Lung (tissue), 12 donors: ENCODE data around the gene CCDC68. TPM values are rescaled to one million over a fixed set of nuclear protein-coding genes. Genes with fewer than 3 reads are reported as not detected.

Source experiments
- ATAC-seq: fragments of 200-7000 bp; cut with Tn5 transposase; one replicate; pipeline ENCODE4 v1.9.1; 2020; ENCODE audit warnings: moderate number of reproducible peaks; ENCODE audit not compliant: insufficient read depth, low FRiP score
- DNase-seq, 3 donors: peaks; one replicate each; pipeline ENCODE4 v3.0.0-alpha.2; 2013 to 2017
- H3K27ac ChIP-seq, 2 donors: one replicate each; pipeline ENCODE4 v1.5.1; 2013; ENCODE audit warnings: mild to moderate bottlenecking in 2 of 2, moderate library complexity in 2 of 2, control low read depth in 1 of 2, inconsistent platforms in 1 of 2, low read depth in 1 of 2, low read length in 1 of 2
- H3K27me3 ChIP-seq, 3 donors: one replicate each; pipeline ENCODE4 v1.5.1; 2013; ENCODE audit warnings: low read length in 2 of 3; ENCODE audit not compliant: control insufficient read depth in 3 of 3, insufficient read depth in 3 of 3
- H3K36me3 ChIP-seq, 4 donors: one replicate each; pipeline ENCODE4 v1.5.1; 2013; ENCODE audit warnings: low read length in 4 of 4, mild to moderate bottlenecking in 1 of 4, moderate library complexity in 1 of 4; ENCODE audit not compliant: control insufficient read depth in 4 of 4, insufficient read depth in 4 of 4
- H3K4me1 ChIP-seq, 5 donors: one replicate each; pipeline ENCODE4 v1.5.1; 2013; ENCODE audit warnings: low read length in 5 of 5, mild to moderate bottlenecking in 2 of 5, moderate library complexity in 1 of 5; ENCODE audit not compliant: control insufficient read depth in 5 of 5, insufficient read depth in 5 of 5
- H3K4me3 ChIP-seq: one replicate; pipeline ENCODE4 v1.5.1; 2013; ENCODE audit warnings: mild to moderate bottlenecking, control low read depth, moderate library complexity
- H3K9ac ChIP-seq, 2 donors: one replicate each; pipeline ENCODE4 v1.5.1; 2013; ENCODE audit warnings: low read length in 2 of 2, control low read depth in 1 of 2; ENCODE audit not compliant: insufficient read depth in 1 of 2
- H3K9me3 ChIP-seq, 4 donors: one replicate each; pipeline ENCODE4 v1.5.1; 2013; ENCODE audit warnings: low read length in 3 of 4, mild to moderate bottlenecking in 1 of 4, moderate library complexity in 1 of 4; ENCODE audit not compliant: control insufficient read depth in 4 of 4, insufficient read depth in 3 of 4
- CTCF ChIP-seq: IDR thresholded peaks from 2 replicates; pipeline ENCODE4 v1.5.1; 2012; ENCODE audit warnings: mild to moderate bottlenecking; ENCODE audit errors: control extremely low read depth, extremely low read depth
- WGBS, 2 donors: extraction: QIAGEN DNeasy Blood & Tissue Kit; methylation state at CpG; one replicate each; pipeline ENCODE4 v1.1.7; 2013; 5-methylcytosine and 5-hydroxymethylcytosine counted together
- polyA plus RNA-seq, 2 donors: library from polyadenylated mRNA; stranded (reverse); fragments of 200-250 nt; gene quantifications; one replicate each; pipeline ENCODE4 v1.2.1, GENCODE V29; 2013
- total RNA-seq, 2 donors: library from RNA; depleted of rRNA in 1 of 2; stranded (reverse); fragments of >200 nt in 1 of 2; gene quantifications; one replicate each; pipeline ENCODE4 v1.2.1, GENCODE V29; 2014 to 2021
- donor health status: control.
- donor health status: control.
- donor health status: Bipolar disorder and iron deficiency.
- donor health status: healthy.
- donor health status: DM: yes; HTN: yes; CAD: no.

CCDC68 gene
- total and polyA plus RNA-seq, 4 donors = 6.7 to 90.4 (median 10.1) TPM

- no peaks in the 10 kb centered on the region for H3K27me3 ChIP-seq
- H3K27ac ChIP-seq = peak overlapping the region; percentile 2 to 88
- H3K9me3 ChIP-seq = no peaks in the 10 kb centered on the region
- H3K4me3 ChIP-seq = peak overlapping the region; percentile 24
- ATAC-seq = peak; percentile 51
- peaks cover 3 to 57% (median 21%) of the 10 kb centered on the region in 5 donors for H3K4me1 ChIP-seq
- no peak for TF ChIP-seq CTCF
- H3K36me3 ChIP-seq = peaks cover 0 to 13% (median 2%) of the 10 kb centered on the region in 4 donors
- H3K9ac ChIP-seq = peak overlapping the region in 1 of 2 donors; percentile 98
- WGBS, 2 donors = 2 to 4% methylated on average over 7 of the region's 7 CpGs
- peak; percentile 67 to 86 (median 82) for DNase-seq
Measured at GRCh38 chr18:54946149-54946581, 13.1 kb downstream of the CCDC68 start.

- Histone ChIP-seq H3K9me3 (no peaks in the 10 kb centered on the region), H3K36me3 (peaks cover 0 to 12% (median 3%) of the 10 kb centered on the region in 4 donors), H3K27ac (peak overlapping the region in 1 of 2 donors; percentile 91), H3K27me3 (no peaks in the 10 kb centered on the region), H3K9ac (peak overlapping the region in 1 of 2 donors; percentile 98), H3K4me1 (peaks cover 3 to 57% (median 21%) of the 10 kb centered on the region in 5 donors), H3K4me3 (no peak overlapping the region)
- no peak for ATAC-seq
- 39 to 64% methylated on average over 4 of the region's 4 CpGs for WGBS, 2 donors
- no peak for TF ChIP-seq CTCF
- peak; percentile 41 to 85 (median 83) for DNase-seq
Measured at GRCh38 chr18:54945576-54946125, 13.6 kb downstream of the CCDC68 start.

GRCh38 chr18:54942569-54942968 lies 16.7 kb downstream of the CCDC68 start:
- DNase-seq (no peak), ATAC-seq (no peak)
- H3K27ac ChIP-seq = no peak overlapping the region
- no peak for TF ChIP-seq CTCF
- WGBS, 2 donors = 94 to 98% methylated on average over 3 of the region's 3 CpGs
- no peak overlapping the region for H3K9ac ChIP-seq
- H3K4me3 ChIP-seq = no peak overlapping the region
- H3K9me3 ChIP-seq = no peaks in the 10 kb centered on the region
- peaks cover 0 to 29% (median 13%) of the 10 kb centered on the region in 4 donors for H3K36me3 ChIP-seq
- no peaks in the 10 kb centered on the region for H3K27me3 ChIP-seq
- peaks cover 3 to 31% (median 5%) of the 10 kb centered on the region in 5 donors for H3K4me1 ChIP-seq
